ENCODE data around the gene BIVM.

The BIVM gene

DNA sequence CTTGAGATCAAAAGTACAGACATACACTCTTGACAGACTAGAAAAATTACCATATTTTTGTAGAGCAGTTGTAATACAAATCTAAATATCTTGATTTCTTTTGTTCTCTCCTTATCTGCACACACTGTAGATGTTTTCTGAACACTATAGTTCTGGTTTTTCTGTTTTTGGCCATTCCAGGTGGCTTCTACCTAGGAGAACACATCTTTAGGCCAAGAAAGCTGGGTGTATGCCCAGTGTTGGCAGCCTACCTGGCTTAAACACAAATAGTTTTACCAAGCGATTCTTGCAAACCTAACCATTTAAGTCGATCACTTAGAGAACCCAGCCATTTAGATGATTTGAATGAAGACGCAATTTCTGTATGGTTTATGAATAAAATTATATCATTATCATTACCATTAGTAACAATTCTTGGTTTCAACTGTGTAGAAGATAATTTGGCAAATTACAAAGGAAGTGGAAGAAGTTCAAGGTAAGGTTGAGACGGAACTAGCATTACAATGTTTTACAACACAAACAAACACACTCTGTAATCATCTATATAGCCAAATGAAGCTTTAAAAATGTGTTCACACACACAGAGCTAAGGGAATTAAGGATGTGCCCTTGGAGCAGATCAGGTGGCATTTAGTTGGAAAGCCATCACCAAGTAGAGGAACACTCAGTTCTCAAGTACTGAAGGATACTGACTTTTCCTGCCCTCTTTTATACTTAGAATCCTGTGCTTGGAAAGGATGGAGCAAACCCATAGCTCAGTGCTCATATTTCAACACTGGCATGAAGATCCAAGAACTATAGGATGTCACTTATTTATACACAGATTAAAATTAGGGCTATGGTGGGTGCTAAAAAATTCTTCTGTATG is 83.1 kb downstream of the BIVM start:
- DNase-seq = no peak

All from stimulated activated CD4-positive, alpha-beta T cell treated with anti-CD3 and anti-CD28 coated beads, Interleukin-2, amount 100 ng/mL, for 24 hours (primary cell).